AG04449 (cell line): Measurements from ENCODE around the gene SEZ6.

Experiments
- CTCF ChIA-PET: fragments of 350-600 bp; formaldehyde crosslinking; extraction: SDS; loops from one replicate; lab custom pipeline; 2021; ENCODE audit warnings: antibody characterized with exemption; lab: Yijun Ruan, JAX
- POLR2A ChIA-PET: fragments of 400-600, 350-600 bp; formaldehyde crosslinking; extraction: SDS; loops from one replicate; lab custom pipeline; 2020; ENCODE audit warnings: antibody characterized with exemption, inconsistent platforms; lab: Yijun Ruan, JAX
- DNase-seq: peaks from one replicate; pipeline ENCODE4 v3.0.0-alpha.2; 2010; ENCODE audit warnings: low read depth, low spot score
- H3K4me3 ChIP-seq: 2 replicates; pipeline ENCODE4 v1.5.1; 2011; ENCODE audit warnings: low read depth, mild to moderate bottlenecking, control low read depth, low read length
- TF ChIP-seq, protein P1 (sequence below): IDR thresholded peaks from one replicate; pipeline ENCODE4 v1.5.1; 2011; ENCODE audit warnings: mild to moderate bottlenecking, moderate library complexity, low read length, control low read depth, inconsistent platforms; ENCODE audit not compliant: insufficient read depth; ENCODE audit errors: missing control alignments

The SEZ6 gene

DNA sequence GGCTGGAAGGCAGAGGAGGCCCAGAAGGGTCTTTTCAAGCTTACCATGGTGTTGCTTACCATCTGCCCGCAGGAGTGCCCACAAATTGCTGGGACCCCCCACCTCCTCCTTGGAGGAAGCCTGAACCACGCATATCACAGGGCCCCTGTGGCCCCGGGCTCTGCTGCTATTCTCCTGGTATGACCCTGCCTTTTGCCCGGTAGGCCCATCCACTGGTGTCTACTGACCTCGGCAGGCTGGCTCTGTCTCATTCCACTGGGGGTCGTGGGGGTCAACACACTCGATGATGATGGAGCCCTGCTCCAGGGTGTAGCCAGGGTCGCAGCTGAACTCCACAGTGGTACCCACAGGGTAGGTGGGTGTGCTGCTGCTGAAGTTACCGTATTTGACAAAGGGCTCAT is 46.4 kb downstream of the SEZ6 start:
- DNase-seq, result no peak
- CTCF ChIA-PET, result interaction anchor here (1.1 to 19.7 kb wide), 2 partner anchors 155 to 165 kb away, joined by 3 to 1065 read pairs; no protein-coding TSS in a partner anchor
- POLR2A ChIA-PET, result no interaction called here
- no peak overlapping the region for H3K4me3 ChIP-seq
- TF ChIP-seq, protein P1, sequence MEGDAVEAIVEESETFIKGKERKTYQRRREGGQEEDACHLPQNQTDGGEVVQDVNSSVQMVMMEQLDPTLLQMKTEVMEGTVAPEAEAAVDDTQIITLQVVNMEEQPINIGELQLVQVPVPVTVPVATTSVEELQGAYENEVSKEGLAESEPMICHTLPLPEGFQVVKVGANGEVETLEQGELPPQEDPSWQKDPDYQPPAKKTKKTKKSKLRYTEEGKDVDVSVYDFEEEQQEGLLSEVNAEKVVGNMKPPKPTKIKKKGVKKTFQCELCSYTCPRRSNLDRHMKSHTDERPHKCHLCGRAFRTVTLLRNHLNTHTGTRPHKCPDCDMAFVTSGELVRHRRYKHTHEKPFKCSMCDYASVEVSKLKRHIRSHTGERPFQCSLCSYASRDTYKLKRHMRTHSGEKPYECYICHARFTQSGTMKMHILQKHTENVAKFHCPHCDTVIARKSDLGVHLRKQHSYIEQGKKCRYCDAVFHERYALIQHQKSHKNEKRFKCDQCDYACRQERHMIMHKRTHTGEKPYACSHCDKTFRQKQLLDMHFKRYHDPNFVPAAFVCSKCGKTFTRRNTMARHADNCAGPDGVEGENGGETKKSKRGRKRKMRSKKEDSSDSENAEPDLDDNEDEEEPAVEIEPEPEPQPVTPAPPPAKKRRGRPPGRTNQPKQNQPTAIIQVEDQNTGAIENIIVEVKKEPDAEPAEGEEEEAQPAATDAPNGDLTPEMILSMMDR, result no peak

DNA sequence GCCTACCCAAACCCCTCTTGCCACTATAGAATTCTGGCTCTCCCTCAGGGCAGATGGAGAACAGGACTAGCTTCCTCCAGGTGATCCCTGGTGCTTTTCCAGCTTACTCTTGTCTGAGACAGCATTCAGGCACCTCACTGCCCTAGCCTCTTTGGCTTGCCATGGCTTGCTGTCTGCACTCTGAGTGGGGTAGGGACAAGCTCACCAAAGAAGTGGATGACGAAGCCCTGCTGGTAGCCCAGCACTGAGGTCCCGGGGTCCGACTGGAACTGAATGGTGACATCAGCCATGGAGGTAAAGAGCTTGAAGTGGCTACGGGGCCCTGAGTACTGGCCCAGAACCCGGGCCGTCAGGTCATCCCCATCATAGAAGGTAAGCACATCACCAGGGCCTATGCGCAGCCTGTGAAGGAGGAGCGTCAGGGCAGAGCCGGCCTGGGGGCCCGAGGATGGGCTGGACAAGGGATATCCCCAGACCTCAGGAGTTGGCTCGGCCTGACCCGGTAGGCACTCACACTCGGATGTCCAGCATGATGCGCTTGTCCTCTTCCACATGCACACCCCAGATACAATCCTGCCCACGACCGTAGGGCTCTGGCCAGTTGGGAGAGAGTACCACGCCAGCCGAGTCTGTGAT is 46.9 kb downstream of the SEZ6 start:
- no peak for DNase-seq
- H3K4me3 ChIP-seq, result no peak overlapping the region
- TF ChIP-seq, protein P1, result no peak
- POLR2A ChIA-PET, result no interaction called here
- CTCF ChIA-PET, result interaction anchor here (1.1 to 19.7 kb wide), 2 partner anchors 156 to 165 kb away, joined by 3 to 1065 read pairs; no protein-coding TSS in a partner anchor

- CTCF ChIA-PET, result interaction anchor here (0.8 to 19.7 kb wide), 3 partner anchors 145 to 231 kb away, joined by 3 to 1065 read pairs (median 14); partner anchors contain the start of gene TLCD1
- H3K4me3 ChIP-seq, result no peak overlapping the region
- POLR2A ChIA-PET, result no interaction called here
- DNase-seq, result no peak
- TF ChIP-seq, protein P1, result no peak
Measured at GRCh38 chr17:28957992-28958355, 47.9 kb downstream of the SEZ6 start.

DNA sequence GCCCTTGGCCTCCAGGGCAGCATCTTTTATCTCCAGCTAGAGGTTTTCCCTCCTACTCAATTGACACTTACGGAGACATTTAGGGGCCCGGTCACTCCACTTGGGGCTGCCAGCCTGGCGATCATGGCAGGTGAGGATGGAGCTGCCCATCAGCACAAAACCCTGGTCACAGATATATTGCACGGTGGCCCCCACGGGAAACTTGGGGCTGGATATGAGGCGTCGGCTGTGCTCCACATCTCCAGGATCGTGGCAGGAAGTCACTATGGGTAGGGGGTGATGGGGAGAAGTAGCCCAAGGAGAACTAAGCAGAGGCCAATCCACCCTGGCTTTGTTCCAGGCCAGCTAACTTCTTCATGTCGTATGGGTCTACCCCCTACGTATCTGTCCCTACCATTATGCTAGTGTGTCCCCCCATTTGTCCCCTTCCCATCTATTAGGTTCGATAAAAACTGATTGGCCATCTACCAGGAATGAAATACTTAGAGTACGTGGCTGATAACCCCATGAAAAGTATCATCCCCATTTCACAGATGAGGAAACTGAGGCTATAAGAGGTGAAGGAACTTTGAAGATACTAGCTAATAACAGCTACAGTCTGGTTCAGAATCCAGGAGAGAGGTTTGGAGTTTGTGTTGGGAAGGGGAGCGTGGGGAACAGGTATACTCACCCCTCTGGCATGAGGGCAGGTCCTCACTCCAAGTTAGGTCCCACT is 48.4 kb downstream of the SEZ6 start:
- ChIA-PET POLR2A (no interaction called here), CTCF (interaction anchor here (0.7 to 19.7 kb wide), 4 partner anchors 6 to 230 kb away, joined by 3 to 1065 read pairs (median 73); partner anchors contain the start of gene TLCD1)
- TF ChIP-seq, protein P1, result no peak
- DNase-seq, result no peak
- H3K4me3 ChIP-seq, result no peak overlapping the region

- H3K4me3 ChIP-seq, result no peak overlapping the region
- no peak for DNase-seq
- TF ChIP-seq, protein P1, result no peak
- POLR2A ChIA-PET, result no interaction called here
- CTCF ChIA-PET, result interaction anchor here (0.7 to 19.7 kb wide), 5 partner anchors 7 to 230 kb away, joined by 3 to 1065 read pairs (median 14); partner anchors contain the start of gene TLCD1
Measured at GRCh38 chr17:28956861-28957260, 49.0 kb downstream of the SEZ6 start.

DNA sequence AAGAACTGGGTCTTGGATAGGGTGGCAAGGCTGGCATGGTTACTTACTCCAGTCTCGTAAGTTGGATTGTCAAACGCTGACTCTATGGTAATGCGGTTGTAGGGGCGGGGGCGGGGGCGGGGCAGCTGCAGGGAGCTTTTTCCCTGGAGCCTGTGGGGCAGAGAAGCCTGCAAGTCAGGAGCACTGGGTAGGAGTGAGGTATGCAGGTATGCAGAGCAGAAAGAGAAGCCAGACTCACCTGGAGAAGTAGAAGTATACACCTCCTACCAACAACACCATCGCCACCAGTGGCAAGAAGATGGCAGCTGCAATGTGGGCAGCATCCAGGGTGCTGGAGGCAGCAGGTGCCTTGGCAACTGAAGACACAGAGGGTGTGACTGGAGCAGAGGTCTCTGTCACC is 49.7 kb downstream of the SEZ6 start:
- POLR2A ChIA-PET, result no interaction called here
- CTCF ChIA-PET, result interaction anchor here (0.8 to 19.7 kb wide), 5 partner anchors 8 to 229 kb away, joined by 3 to 1065 read pairs (median 132); partner anchors contain the start of genes NEK8 and TLCD1

More for the DNA sequence above, 49.7 kb downstream of the SEZ6 start:
- TF ChIP-seq, protein P1, result no peak
- DNase-seq, result no peak
- no peak overlapping the region for H3K4me3 ChIP-seq
